ENCODE results near the gene VTI1A. TPM values are rescaled to one million over a fixed set of nuclear protein-coding genes. Genes with fewer than 3 reads are reported as not detected.

The VTI1A gene
- total RNA-seq, 1 donor from 2014 or later = 39.4 TPM

DNA sequence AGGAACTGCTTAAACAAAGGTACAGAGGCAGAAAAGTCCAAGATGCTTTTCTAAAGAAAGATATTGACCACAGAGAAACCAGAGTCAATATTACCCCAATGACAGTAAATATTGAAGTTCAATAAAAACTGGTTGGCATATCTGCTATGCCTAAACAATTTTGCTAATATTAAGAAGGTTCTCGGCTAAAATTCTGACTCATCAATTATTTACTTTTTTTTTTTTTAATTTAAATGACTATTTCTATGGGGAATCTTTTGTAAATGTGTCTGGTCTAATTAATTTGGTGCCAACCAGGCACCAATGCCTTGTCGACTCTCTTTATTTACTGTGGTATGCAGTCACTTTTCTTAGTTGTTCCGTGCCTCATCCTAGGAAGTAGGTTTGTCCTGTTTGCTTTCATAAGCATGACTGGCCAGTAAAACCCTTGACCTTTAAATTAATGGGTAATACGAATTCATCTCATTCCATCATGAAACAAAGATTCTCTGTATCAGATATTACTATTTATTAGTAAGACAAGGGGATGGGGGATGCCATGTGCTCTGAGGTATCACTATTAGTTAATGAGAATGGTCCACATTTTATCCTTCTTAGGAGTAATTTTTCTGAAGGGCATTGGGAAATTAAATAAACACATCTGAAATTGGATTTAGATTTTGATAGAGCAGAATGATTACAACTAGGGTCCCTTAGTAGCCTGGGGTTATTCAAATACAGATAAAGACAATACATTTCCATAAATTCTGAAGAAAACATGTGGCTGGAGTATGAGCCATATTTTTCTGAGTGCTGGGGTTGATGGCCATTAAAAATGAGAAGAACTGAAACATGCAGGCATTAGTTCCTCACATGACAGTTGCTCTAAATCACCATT lies 154.4 kb downstream of the VTI1A start:
- Mint-ChIP-seq H3K4me1 (ENCODE audit: low read depth) (peaks cover 4% of the 10 kb centered on the region), H3K27ac (no peak overlapping the region), H3K9me3 (ENCODE audit: low read depth) (no peaks in the 10 kb centered on the region), H3K27me3 (no peaks in the 10 kb centered on the region), H3K36me3 (ENCODE audit: insufficient read depth) (peaks cover 6% of the 10 kb centered on the region), H3K4me3 (ENCODE audit: low read depth) (no peak overlapping the region)
- DNase-seq (ENCODE audit: low spot score, unreplicated experiment) = no peak
- TF ChIP-seq, protein P1, sequence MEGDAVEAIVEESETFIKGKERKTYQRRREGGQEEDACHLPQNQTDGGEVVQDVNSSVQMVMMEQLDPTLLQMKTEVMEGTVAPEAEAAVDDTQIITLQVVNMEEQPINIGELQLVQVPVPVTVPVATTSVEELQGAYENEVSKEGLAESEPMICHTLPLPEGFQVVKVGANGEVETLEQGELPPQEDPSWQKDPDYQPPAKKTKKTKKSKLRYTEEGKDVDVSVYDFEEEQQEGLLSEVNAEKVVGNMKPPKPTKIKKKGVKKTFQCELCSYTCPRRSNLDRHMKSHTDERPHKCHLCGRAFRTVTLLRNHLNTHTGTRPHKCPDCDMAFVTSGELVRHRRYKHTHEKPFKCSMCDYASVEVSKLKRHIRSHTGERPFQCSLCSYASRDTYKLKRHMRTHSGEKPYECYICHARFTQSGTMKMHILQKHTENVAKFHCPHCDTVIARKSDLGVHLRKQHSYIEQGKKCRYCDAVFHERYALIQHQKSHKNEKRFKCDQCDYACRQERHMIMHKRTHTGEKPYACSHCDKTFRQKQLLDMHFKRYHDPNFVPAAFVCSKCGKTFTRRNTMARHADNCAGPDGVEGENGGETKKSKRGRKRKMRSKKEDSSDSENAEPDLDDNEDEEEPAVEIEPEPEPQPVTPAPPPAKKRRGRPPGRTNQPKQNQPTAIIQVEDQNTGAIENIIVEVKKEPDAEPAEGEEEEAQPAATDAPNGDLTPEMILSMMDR (IDR thresholded peaks at IDR 0.05; ENCODE audit: unreplicated experiment) = no peak

DNA sequence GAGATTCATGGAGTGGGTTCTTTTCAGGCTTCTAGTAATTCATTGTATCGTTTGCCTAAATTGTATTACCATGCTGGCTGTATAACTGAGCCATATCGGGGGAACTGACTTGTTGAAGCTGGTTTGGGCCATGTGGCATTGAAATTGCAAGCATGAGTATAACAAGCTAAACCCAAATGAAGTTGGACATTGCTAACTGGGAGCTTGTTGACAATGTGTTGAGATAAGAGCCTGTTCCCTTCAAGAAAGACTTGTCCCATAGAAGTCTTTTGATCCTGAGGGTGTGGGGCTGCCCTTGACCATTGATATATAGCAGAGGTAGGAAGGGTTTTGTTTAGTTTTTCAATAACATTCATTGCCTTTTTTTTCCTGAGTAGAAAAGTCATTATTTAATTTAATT lies 156.0 kb downstream of the VTI1A start:
- no peaks in the 10 kb centered on the region for H3K9me3 Mint-ChIP-seq (ENCODE audit: low read depth)
- DNase-seq (ENCODE audit: low spot score, unreplicated experiment) = no peak
- no peak overlapping the region for H3K27ac Mint-ChIP-seq
- peaks cover 4% of the 10 kb centered on the region for H3K4me1 Mint-ChIP-seq (ENCODE audit: low read depth)
- H3K36me3 Mint-ChIP-seq (ENCODE audit: insufficient read depth) = peaks cover 6% of the 10 kb centered on the region
- no peak overlapping the region for H3K4me3 Mint-ChIP-seq (ENCODE audit: low read depth)
- no peaks in the 10 kb centered on the region for H3K27me3 Mint-ChIP-seq
- TF ChIP-seq, protein P1 (IDR thresholded peaks at IDR 0.05; ENCODE audit: unreplicated experiment) = no peak

DNA sequence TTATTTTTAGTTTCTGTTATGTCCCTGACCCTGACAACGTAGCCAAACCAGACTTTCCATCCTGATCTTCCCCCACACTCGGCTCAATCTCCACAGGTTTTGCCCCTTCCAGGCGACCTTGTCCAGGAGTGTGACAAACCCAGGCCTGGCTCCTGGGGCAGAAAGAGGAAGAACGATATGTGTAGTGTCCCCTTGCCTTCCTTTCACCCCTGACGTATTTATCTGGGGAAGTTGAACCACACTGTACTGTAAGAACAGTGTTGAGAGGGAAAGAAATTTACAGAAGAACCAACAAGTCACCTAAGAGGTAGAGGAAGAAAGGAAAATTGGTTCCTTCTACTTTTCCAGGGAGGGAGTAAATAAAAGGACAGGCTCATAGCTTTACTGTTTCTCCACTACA lies 158.0 kb downstream of the VTI1A start:
- DNase-seq (ENCODE audit: low spot score, unreplicated experiment) = no peak
- Mint-ChIP-seq H3K27ac (no peak overlapping the region), H3K27me3 (no peaks in the 10 kb centered on the region), H3K4me1 (ENCODE audit: low read depth) (peaks cover 4% of the 10 kb centered on the region), H3K9me3 (ENCODE audit: low read depth) (no peaks in the 10 kb centered on the region), H3K4me3 (ENCODE audit: low read depth) (no peak overlapping the region), H3K36me3 (ENCODE audit: insufficient read depth) (peaks cover 2% of the 10 kb centered on the region)
- TF ChIP-seq, protein P1 (IDR thresholded peaks at IDR 0.05; ENCODE audit: unreplicated experiment) = no peak

DNA sequence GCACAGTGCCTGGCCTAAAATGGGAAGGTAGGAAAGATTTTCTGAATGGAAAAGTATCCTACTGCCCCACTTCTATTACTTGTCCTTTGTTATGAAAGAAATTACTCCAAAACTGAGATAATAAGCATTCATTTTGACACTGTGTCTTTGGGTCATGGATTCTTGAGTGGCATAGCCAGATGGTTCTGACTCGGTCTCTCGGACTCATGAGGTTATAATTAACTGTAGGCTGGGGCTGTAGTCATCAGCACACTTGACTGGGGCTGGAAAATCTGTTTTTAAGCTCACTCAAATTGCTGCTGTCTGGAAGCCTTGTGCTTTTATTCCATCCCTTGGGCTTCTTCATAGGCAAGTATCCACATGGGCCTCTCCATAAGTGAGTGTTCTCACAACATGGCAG lies 160.5 kb downstream of the VTI1A start:
- Mint-ChIP-seq H3K9me3 (ENCODE audit: low read depth) (peaks cover 4% of the 10 kb centered on the region), H3K27me3 (no peaks in the 10 kb centered on the region), H3K36me3 (ENCODE audit: insufficient read depth) (peaks cover 1% of the 10 kb centered on the region), H3K4me1 (ENCODE audit: low read depth) (peaks cover 6% of the 10 kb centered on the region), H3K4me3 (ENCODE audit: low read depth) (no peak overlapping the region), H3K27ac (no peak overlapping the region)
- TF ChIP-seq, protein P1 (IDR thresholded peaks at IDR 0.05; ENCODE audit: unreplicated experiment) = no peak
- no peak for DNase-seq (ENCODE audit: low spot score, unreplicated experiment)

DNA sequence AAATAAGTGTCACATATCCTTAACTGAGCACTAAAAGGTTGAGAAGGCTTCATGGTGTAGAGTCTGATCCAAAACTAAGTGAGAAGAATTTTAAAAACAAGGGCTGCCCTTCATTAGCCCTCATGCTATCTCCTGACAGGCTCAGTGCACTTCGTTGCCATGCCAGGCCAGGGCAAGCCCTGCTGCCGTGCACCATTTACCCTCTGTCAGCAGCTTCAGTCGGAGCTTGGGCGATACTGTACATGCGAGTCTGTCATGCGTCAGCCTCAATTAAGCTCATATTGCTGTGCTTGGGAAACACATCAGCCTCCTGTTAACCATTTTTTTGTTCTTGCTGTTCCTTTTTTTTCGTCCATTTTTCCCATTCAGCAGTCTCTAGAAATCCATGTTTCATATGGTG lies 166.6 kb downstream of the VTI1A start:
- no peak for DNase-seq (ENCODE audit: low spot score, unreplicated experiment)
- Mint-ChIP-seq H3K4me3 (ENCODE audit: low read depth) (no peak overlapping the region), H3K9me3 (ENCODE audit: low read depth) (peaks cover 10% of the 10 kb centered on the region), H3K4me1 (ENCODE audit: low read depth) (peaks cover 2% of the 10 kb centered on the region), H3K36me3 (ENCODE audit: insufficient read depth) (peaks cover 6% of the 10 kb centered on the region), H3K27ac (no peak overlapping the region), H3K27me3 (no peaks in the 10 kb centered on the region)
- TF ChIP-seq, protein P1 (IDR thresholded peaks at IDR 0.05; ENCODE audit: unreplicated experiment) = no peak
